ENCODE measurements around the gene SSBP2.

SSBP2 gene

DNA sequence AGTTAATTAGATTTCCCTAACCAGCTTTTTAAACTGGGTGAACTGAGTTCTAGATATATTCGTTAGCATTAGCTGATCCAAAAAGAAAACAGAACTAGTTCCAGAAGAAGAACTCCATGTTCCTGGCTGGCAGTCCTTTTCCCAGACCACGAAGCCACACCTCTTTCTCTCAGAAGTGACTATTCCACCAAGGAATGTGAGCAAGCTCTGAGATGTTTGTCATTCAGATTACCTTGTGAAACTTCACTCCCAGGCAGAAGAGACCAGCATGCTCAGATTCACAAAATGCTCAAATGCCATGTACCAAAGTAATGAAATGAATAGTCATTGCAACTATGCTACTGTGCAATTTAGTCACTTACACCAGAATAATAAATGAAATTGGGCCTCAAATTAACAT is 4.4 kb upstream of the SSBP2 start:
- H3K4me2 ChIP-seq (ENCODE audit: insufficient read depth, low read length) = no peak overlapping the region
- H3K9ac ChIP-seq (ENCODE audit: low read depth, low read length) = no peak overlapping the region
- H3K36me3 ChIP-seq (ENCODE audit: insufficient read depth, low read length) = no peaks in the 10 kb centered on the region

DNA sequence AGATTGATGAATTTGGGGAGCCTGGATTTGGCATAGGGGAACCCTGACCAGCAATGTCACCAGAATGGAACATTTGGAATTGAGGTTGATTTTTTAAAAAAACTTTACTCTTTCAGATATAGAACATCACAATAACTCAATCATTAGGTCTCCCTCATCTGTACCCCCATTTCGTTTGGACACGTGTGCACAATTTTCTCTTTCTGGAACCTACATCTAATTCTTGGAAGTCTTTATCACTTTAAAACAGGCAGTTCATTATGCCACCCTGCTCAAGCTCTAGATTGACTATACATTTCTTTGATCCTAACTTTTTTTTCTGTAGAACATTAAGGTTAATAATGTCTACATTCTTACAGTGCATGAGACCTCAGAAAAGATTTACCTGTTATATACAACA is 3.7 kb upstream of the SSBP2 start:
- H2AFZ ChIP-seq (ENCODE audit: low read depth, low read length) = no peak overlapping the region
- ATAC-seq (ENCODE audit: insufficient read depth, low read depth) = no peak
- H3K4me1 ChIP-seq (ENCODE audit: insufficient read depth, low read length) = peaks cover 28% of the 10 kb centered on the region

More for the DNA sequence above, 4.4 kb upstream of the SSBP2 start:
- H3K4me1 ChIP-seq (ENCODE audit: insufficient read depth, low read length) = peaks cover 28% of the 10 kb centered on the region
- H3K27me3 ChIP-seq (ENCODE audit: insufficient read depth, low read length, poor library complexity) = no peaks in the 10 kb centered on the region
- H2AFZ ChIP-seq (ENCODE audit: low read depth, low read length) = no peak overlapping the region
- no peak overlapping the region for H3K27ac ChIP-seq (ENCODE audit: low read length)
- peaks cover 7% of the 10 kb centered on the region for H3K79me2 ChIP-seq (ENCODE audit: insufficient read depth, low read length)
- ATAC-seq (ENCODE audit: insufficient read depth, low read depth) = no peak
- no peak for DNase-seq
- TF ChIP-seq, protein P1, sequence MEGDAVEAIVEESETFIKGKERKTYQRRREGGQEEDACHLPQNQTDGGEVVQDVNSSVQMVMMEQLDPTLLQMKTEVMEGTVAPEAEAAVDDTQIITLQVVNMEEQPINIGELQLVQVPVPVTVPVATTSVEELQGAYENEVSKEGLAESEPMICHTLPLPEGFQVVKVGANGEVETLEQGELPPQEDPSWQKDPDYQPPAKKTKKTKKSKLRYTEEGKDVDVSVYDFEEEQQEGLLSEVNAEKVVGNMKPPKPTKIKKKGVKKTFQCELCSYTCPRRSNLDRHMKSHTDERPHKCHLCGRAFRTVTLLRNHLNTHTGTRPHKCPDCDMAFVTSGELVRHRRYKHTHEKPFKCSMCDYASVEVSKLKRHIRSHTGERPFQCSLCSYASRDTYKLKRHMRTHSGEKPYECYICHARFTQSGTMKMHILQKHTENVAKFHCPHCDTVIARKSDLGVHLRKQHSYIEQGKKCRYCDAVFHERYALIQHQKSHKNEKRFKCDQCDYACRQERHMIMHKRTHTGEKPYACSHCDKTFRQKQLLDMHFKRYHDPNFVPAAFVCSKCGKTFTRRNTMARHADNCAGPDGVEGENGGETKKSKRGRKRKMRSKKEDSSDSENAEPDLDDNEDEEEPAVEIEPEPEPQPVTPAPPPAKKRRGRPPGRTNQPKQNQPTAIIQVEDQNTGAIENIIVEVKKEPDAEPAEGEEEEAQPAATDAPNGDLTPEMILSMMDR (IDR thresholded peaks at IDR 0.05; ENCODE audit: borderline replicate concordance, extremely low read depth, low read length, poor library complexity, severe bottlenecking) = no peak
- TF ChIP-seq EZH2 (IDR thresholded peaks at IDR 0.05; ENCODE audit: borderline replicate concordance, low read depth, low read length, severe bottlenecking) = no peak
- H3K4me3 ChIP-seq (ENCODE audit: low read depth in 1 of 2, low read length in 2 of 2) = no peak overlapping the region
- no peaks in the 10 kb centered on the region for H3K9me3 ChIP-seq (ENCODE audit: insufficient read depth, low read length, severe bottlenecking)
- no peaks in the 10 kb centered on the region for H4K20me1 ChIP-seq (ENCODE audit: insufficient read depth, low read length)

DNA sequence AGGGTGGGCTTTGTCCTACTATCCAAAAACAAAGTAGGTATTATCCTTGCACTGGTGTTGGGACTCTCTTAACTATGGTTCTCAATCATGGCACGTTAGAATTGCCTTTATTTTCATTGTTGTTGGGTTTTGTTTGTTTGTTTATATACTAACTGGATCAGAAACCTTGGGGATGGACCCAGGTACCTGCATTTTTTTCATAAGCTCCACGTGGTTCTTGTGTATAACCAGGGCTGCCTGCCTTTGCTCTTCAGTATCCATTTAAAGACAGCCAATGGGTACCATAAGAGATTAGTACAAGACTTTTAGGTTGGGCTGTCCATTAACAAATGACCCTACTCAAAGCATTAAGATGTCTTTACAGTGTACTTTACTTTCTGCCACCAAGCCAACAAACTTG is 2.5 kb upstream of the SSBP2 start:
- Histone ChIP-seq H3K27ac (ENCODE audit: low read length) (no peak overlapping the region), H3K4me2 (ENCODE audit: insufficient read depth, low read length) (no peak overlapping the region), H4K20me1 (ENCODE audit: insufficient read depth, low read length) (peaks cover 9% of the 10 kb centered on the region; the same call in 1 of the 2 replicates), H3K9me3 (ENCODE audit: insufficient read depth, low read length, severe bottlenecking) (no peaks in the 10 kb centered on the region), H3K36me3 (ENCODE audit: insufficient read depth, low read length) (0 out of 2 replicates have a peak, but pooled peaks cover 1% of the 10 kb centered on the region), H3K9ac (ENCODE audit: low read depth, low read length) (no peak overlapping the region), H3K4me3 (ENCODE audit: low read depth in 1 of 2, low read length in 2 of 2) (no peak overlapping the region), H3K4me1 (ENCODE audit: insufficient read depth, low read length) (peaks cover 26% of the 10 kb centered on the region), H3K27me3 (ENCODE audit: insufficient read depth, low read length, poor library complexity) (no peaks in the 10 kb centered on the region), H3K79me2 (ENCODE audit: insufficient read depth, low read length) (peaks cover 25% of the 10 kb centered on the region), H2AFZ (ENCODE audit: low read depth, low read length) (no peak overlapping the region)
- DNase-seq (no peak), ATAC-seq (ENCODE audit: insufficient read depth, low read depth) (no peak)
- TF ChIP-seq EZH2 (IDR thresholded peaks at IDR 0.05; ENCODE audit: borderline replicate concordance, low read depth, low read length, severe bottlenecking) = no peak
- TF ChIP-seq, protein P1 (IDR thresholded peaks at IDR 0.05; ENCODE audit: borderline replicate concordance, extremely low read depth, low read length, poor library complexity, severe bottlenecking) = no peak

More for the DNA sequence above, 3.7 kb upstream of the SSBP2 start:
- peaks cover 13% of the 10 kb centered on the region for H3K79me2 ChIP-seq (ENCODE audit: insufficient read depth, low read length)
- no peak overlapping the region for H3K27ac ChIP-seq (ENCODE audit: low read length)
- DNase-seq = no peak
- H3K9ac ChIP-seq (ENCODE audit: low read depth, low read length) = no peak overlapping the region
- H3K36me3 ChIP-seq (ENCODE audit: insufficient read depth, low read length) = no peaks in the 10 kb centered on the region
- H3K4me3 ChIP-seq (ENCODE audit: low read depth in 1 of 2, low read length in 2 of 2) = no peak overlapping the region
- no peaks in the 10 kb centered on the region for H4K20me1 ChIP-seq (ENCODE audit: insufficient read depth, low read length)
- H3K27me3 ChIP-seq (ENCODE audit: insufficient read depth, low read length, poor library complexity) = no peaks in the 10 kb centered on the region
- no peak for TF ChIP-seq EZH2 (IDR thresholded peaks at IDR 0.05; ENCODE audit: borderline replicate concordance, low read depth, low read length, severe bottlenecking)
- TF ChIP-seq, protein P1 (IDR thresholded peaks at IDR 0.05; ENCODE audit: borderline replicate concordance, extremely low read depth, low read length, poor library complexity, severe bottlenecking) = no peak
- H3K9me3 ChIP-seq (ENCODE audit: insufficient read depth, low read length, severe bottlenecking) = no peaks in the 10 kb centered on the region
- no peak overlapping the region for H3K4me2 ChIP-seq (ENCODE audit: insufficient read depth, low read length)

DNA sequence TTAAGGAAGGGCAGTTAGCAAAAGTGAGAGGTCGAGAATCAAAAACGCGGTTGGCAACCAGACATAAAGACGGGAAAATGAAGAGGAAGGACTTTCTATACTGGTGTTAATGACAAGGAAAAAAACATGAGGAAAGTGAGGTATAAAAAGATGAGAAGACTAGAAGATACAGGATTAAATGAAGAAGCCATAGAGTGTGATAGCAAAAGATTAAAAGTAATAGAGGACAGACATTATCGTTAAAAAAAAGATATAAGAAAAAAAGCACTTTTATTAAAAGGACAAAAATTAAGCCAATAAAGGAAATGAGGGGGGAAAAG is 1.7 kb upstream of the SSBP2 start:
- Histone ChIP-seq H3K9ac (ENCODE audit: low read depth, low read length) (no peak overlapping the region), H3K27me3 (ENCODE audit: insufficient read depth, low read length, poor library complexity) (no peaks in the 10 kb centered on the region), H3K27ac (ENCODE audit: low read length) (no peak overlapping the region), H3K4me2 (ENCODE audit: insufficient read depth, low read length) (no peak overlapping the region), H3K36me3 (ENCODE audit: insufficient read depth, low read length) (0 out of 2 replicates have a peak, but pooled peaks cover 7% of the 10 kb centered on the region), H3K4me3 (ENCODE audit: low read depth in 1 of 2, low read length in 2 of 2) (no peak overlapping the region), H4K20me1 (ENCODE audit: insufficient read depth, low read length) (peaks cover 12% of the 10 kb centered on the region; the same call in 1 of the 2 replicates), H3K4me1 (ENCODE audit: insufficient read depth, low read length) (peaks cover 27% of the 10 kb centered on the region), H3K79me2 (ENCODE audit: insufficient read depth, low read length) (peaks cover 33% of the 10 kb centered on the region), H2AFZ (ENCODE audit: low read depth, low read length) (no peak overlapping the region), H3K9me3 (ENCODE audit: insufficient read depth, low read length, severe bottlenecking) (no peaks in the 10 kb centered on the region)
- DNase-seq (no peak), ATAC-seq (ENCODE audit: insufficient read depth, low read depth) (no peak)
- TF ChIP-seq EZH2 (IDR thresholded peaks at IDR 0.05; ENCODE audit: borderline replicate concordance, low read depth, low read length, severe bottlenecking) = no peak
